HG03066 (cell line): ENCODE measurements around the gene LRRC1.
"Not testable (repeated sequence)": the region's sequence is repeated elsewhere in the genome, so short reads cannot be mapped to it uniquely, and the experiment has no call there.

Experiments used
- ATAC-seq: cut with Tn5 transposase; IDR thresholded peaks from one replicate; pipeline ENCODE4 v1.9.1; 2021; ENCODE audit warnings: low read depth; ENCODE audit not compliant: unreplicated experiment

LRRC1 gene

DNA sequence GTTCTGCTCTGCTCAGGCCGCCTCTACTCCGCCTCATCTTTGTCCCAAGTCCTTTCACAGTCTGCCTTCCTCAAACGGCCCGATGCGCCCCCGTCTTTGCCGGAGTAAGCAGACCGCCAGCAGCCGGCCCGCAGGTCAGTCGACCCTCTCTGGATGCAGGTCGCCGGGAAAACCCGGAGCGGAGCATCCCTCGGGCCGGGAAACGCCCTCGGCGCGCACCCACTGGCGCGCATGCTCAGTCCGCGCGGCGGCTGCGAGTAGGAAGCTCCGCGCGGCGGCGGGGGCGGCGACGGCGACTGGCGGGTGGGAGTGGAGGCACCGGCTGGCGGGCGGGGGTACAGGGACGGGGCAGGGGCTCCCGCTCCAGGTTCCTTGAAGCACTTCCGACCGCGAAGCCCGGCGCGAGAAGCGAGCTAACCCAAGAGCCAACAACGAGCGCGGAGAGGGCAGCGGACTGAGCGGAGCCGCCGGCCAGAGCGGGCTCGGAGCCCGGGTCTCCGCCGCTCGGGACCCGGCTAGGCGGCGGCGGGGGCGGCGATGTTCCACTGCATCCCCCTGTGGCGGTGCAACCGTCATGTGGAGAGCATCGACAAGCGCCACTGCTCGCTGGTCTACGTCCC lies at the start of gene LRRC1:
LRRC1 (plus strand) TSS at position 286 of the 620 bp plus-strand sequence; CDS start at position 538, 252 bp downstream.
- peak; percentile 76 for ATAC-seq

DNA sequence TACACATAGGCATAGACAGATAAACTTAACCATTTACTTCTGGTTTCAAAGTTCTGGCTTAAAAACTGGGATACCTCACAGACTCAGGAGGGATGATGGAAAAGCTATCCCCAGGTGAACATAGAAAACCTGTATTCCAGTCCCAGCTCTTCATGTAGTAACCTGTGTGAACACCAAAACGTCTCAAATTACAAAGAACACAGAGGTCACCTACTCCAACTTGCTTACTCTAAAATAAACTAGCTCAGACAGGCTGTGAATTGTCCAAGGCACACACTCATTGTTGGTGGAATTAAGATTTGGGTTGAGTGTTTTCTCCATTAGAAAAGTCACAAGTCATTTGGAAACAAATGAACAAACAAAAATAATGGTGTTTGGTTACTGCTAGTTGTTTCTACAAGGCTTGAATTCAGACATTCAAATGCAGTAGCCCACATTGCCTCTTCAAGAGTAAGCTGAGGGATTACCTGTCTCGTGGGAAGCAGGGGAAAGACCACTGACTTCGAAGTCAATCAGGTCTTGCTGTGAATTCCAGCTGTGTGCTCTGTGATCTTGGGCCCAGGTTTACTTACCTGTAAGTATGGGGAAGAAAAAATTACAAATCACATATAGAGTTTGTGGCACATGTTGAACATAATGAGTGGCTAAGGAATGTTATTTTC lies 48.2 kb upstream of the LRRC1 start:
- ATAC-seq: no peak

DNA sequence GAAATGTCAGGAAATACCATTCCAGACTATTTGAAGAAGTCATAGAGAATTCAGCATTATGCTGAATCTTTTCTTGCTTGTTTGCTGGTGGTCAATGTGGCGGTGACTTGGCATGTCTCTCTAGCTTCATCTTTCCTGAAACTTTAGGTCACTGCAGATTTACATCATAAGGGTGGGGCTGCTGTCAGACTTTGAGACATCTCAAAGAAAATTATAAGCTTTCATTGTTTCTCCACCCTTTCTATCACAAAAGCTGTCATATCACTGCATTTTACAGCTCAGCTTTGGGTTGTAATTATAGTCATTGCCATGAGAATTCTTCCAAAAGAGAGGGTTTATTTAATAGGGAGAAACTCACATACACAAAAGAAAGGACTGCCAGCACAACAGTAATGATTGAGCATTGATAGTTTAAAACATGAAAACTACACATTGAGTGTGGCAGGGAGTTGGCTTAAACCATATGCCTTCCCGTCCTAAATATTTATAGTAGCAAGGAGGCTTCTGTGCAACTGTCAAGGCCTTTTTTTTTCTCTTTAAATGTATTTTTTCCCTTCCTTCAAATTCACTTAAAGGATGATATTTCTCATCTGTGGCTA lies 44.7 kb upstream of the LRRC1 start:
- ATAC-seq: no peak

DNA sequence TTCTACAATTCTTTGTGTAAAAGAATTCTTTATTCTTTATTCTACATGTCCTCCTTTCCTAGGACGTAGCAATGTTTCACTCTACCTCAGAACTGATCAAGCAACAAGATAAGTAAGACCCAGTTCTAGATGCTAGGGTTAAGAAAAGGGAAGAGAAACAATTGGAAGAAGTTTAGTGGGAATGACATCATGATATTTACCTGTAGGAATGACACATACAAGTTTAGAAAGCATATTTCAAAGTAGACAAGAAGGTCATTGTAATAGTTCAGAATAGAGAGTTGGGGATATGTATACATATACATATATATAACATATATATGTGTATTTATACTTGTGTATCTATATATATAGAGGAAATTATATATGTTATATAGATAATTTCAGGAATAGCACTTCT lies 43.4 kb upstream of the LRRC1 start:
- no peak for ATAC-seq

DNA sequence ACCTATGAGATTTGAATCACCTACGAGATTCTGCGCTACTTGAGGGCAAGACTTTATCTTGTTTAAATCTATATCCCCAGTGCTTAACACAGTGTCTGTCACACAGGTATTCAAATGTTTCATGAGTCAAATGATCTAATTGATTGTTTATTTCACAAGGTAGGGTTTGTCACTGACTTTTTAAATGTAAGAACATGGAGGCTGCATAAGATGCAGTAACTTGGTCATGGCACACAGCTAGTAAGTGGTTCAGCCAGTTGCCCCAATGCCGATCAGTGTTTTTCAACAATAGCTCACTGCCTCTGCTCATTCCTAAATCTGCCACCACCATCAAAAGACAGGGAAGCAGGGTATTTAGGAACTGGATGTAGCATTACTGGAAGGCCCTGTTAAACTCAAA lies 42.4 kb upstream of the LRRC1 start:
- no peak for ATAC-seq

DNA sequence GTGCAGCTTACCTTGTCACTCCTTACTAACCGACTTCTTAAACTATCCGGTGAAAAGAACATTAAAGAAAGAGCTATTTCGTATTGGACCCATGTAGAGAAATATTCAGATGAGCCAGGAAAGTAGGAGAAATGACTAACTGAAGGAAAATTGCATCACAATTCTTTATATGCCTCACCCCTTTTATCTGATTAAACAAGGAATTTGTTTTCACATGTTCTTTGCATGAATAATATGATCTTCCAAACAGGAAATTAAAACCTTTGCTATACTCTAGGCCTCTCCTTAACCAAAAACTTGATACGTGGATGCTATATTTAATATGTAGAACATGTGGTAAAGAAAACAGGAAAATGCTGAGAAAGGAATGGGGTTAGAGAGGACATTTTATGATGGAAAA lies 41.9 kb upstream of the LRRC1 start:
- no peak for ATAC-seq

DNA sequence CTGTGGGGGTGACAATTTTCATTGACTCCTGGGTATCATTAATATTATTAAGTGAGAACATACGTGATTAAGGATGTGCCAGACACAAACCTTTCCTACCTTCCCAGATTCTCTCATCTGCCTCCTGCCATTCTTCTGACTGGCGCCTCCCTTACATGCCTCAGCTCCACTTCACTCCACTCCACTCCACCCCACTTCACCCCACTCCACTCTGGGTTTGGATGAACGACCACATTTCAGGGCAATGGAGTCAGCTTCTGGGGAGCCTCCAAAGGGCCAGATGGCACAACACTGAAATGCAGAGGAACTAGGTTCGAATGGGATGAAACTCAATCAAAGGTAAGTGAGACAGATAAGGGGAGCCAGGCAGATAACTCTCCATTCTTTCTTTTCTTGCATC lies 40.5 kb upstream of the LRRC1 start:
- no peak for ATAC-seq

DNA sequence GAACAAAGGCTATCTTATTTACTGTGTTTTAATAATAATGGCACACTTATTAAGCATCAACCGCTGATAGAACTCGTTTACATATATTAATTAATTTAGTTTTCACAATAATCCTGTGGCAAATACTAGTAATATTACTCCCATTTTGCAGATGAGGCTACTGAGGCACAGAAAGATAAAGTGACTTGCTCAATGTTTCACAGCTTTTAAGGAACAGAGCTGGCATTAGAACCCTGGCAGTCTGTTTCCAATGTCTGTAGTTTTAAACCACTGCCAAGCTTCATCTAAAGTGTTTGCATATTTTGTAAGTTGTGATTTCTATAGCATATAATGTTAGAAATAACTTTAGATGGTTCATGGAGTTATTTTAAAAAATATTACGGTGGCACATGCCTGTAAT lies 38.4 kb upstream of the LRRC1 start:
- no peak for ATAC-seq

DNA sequence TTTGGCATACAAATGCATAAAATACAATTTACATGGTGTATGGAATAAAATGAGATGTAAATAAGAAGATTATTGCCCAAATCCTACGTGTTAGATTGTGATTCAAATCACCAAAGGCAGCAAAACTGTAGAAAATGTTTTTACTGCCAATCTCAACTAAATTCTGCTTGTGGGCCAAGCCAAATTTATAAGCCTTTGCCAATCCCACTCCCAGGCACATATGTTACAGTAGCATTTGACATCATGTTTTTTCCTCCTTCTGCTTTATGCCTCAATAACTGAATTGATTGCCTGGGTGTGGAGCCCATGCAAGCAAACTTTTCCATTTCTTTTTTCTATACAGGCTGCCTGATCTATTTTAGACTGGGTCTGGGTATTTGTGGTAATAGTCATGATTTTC lies 36.3 kb upstream of the LRRC1 start:
- no peak for ATAC-seq

DNA sequence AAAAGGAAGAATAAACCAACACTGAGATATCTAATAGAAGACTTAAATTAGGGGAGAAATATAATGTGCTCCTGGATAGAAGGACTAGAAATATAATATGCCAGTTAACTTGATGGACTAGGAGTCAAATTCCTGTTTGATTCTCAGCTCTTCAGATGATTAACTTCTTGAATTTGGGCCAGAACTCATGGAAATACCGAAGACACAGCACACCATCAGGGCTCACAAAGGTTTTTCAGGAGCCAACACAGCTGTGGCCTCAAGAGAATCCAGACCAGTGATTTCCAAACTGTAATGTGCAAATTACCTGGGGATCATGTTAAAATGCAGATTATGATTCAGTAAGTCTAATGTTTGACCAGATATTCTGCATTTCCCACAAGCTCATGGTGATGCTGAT lies 33.8 kb upstream of the LRRC1 start:
- no peak for ATAC-seq

DNA sequence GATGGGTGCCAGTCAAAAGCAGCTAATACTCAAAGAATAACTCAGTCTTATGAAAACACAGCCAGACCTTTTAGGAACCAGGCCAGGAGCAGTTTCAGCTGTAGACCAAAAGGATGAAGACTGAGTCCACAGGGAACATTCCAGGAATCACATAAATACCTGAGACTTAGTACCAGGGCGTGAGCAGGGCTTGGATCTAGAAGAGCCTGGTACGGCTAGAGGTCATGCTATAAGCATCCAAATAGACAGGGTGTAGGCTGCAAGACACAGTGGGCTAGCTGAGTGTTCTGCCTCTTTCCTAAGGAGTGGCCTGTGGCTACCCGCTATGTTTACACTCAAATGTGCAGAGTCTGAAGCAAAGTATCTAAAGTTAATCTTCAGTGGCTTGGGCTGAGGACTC lies 29.5 kb upstream of the LRRC1 start:
- ATAC-seq: no peak

DNA sequence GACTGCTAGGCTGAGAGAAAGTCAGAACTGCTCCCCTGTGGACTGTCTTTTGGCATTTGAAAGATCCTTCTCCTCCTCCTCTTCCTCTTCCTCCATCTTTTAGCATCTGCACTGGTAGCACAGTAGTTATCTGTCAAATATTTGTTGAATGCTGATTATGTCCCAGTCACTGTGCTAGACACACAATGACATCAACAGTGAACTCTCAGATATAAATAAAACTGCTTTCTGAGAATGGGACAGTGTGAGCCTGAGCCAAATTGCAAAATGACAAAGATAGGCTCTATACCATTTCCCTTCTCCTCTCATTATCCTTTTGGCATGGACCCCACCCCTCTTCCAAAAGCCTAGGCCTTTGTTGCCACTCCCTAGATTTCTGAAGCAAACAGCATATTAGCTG lies 27.9 kb upstream of the LRRC1 start:
- ATAC-seq: no peak

DNA sequence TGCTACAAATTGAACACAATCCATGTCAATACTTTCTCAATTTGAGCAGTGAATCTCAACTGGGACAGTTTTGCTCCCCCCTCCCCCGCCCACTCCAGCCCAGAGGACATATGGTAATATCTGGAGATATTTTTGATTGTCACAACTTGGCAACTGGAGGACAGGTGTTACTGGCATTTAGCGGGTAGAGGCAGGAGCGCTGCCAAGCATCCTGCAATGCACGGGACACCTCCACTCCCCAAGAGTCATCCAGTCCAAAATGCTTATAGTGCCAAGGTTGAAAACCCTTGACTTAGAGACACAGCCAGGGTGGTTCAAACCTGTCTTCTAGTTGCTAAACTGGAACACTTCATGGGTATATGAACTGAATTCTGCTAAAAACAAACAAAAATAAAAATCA lies 26.9 kb upstream of the LRRC1 start:
- no peak for ATAC-seq

DNA sequence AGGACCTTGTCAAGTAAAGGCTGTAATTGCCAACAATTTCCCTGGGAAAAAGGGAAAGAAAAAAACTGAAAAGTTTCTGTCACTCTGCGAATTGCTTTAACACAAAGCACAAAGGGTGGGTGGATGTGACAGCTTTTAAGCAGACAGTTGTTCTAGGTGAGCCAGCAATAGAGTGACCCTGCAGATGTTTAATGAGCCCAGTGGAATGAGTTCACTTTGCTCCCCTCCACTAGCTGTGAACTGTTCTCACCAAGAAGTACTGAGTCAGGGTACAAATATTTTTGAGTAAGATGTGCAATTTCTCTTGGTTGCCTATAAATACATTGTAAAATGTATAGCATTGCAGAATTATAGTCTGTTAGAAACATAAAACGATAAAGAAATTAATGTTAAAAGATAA lies 26.2 kb upstream of the LRRC1 start:
- ATAC-seq: no peak

DNA sequence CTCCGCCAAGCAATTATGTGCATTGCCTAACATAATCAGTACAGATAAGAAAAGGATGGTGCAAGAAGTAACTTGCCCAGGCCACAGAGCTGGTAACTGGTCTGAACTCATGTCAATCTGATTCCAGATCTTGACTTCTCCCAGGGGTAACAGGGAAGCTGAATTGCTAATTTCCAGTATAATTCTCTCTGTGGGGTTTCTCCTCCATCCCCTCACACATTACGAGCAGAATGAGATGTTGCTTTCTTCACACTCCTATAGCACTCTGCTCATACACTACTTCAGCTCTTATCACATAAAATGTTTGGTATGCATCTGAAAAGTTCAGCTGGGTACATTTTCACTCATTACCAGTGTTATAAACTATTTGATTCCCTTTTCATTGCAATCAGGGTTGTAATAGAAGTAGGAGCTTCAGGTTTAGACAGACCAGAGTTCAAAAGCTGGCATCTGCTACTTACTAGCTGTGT lies 24.0 kb upstream of the LRRC1 start:
- no peak for ATAC-seq

DNA sequence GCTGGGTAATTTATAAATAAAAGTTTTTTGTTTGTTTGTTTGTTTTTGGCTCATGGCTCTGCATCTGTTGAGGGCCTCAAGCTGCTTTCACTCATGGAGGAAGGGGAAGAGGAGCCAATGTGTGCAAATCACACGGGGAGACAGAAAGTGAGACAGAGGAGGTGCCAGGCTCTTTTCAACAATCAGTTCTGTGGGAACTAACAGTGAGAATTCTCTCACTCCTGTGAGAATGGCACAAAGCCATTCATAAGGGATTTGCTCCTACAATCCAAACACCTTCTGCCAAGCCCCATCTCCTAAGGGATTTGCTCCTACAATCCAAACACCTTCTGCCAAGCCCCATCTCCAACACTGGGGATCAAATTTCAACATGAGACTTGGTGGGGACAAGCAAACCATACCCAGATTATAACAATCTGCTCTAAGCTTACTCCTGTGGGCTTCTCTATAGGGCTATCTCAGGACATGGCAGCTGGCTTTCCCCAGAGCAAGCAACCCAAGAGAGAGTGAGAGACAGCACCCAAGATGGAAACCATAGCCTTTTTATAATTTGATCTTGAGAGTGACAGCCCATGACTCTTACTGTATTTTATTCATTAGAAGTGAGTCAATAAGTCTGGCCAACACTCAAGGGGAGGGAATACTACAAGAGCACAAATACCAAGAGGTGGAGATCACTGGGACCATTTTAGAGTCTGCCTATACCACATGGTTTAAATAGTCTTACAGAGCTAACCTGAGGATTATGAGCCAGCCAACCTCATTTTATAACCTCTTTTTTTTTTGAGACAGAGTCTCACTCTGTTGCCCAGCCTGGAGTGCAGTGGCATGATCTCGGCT lies 22.8 kb upstream of the LRRC1 start:
- no peak for ATAC-seq

DNA sequence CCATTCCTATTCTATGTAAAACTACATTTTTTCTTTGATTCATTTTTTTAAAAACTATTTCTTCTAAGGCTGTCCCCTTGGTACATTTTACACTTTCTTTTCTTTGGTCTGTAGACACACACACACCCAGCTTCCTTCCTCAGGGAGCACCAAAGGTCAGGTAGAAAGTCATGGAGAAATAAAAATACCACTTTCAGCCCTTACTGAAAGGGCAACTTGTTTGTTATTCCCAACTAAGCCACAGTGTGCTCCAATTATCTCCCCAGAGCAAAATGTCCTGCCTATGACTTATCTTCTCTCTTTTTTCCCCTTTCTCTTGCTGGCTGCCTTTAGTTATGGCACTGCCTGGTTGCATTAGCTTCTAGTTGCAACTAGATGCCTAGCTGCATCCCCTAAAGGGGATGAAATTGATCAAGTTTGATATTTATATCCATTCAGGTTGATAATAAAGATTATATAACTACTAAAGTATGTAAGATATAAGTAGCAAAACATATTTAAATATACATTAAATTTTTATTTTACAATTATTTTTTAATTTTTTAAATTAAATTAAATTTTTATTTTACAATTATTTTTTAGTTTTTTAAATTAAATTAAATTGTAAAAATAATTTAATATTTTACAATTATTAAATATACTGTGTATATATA lies 21.6 kb upstream of the LRRC1 start:
- ATAC-seq: no peak

DNA sequence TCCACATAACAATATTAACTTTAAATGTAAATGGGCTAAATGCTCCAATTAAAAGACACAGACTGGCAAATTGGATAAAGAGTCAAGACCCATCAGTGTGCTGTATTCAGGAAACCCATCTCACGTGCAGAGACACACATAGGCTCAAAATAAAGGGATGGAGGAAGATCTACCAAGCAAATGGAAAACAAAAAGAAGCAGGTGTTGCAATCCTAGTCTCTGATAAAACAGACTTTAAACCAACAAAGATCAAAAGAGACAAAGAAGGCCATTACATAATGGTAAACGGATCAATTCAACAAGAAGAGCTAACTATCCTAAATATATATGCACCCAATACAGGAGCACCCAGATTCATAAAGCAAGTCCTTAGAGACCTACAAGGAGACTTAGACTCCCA lies 18.7 kb upstream of the LRRC1 start:
- not testable (repeated sequence) for ATAC-seq

DNA sequence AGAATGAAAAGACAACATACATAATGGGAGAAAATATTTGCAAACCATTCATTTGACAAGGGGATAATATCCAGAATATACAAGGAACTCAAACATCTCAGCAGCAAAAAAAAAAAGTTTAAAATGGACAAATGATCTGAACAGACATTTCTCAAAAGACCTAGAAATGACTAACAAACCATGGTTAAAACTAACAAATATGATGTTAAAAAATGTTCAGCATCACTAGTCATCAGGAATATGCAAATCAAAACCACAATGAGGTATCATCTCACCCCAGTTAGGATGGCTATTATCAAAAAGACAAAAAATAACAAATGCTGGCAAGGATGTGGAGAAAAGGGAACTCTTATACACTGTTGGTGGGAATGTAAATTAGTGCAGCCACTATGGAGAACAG lies 9.8 kb upstream of the LRRC1 start:
- not testable (repeated sequence) for ATAC-seq

DNA sequence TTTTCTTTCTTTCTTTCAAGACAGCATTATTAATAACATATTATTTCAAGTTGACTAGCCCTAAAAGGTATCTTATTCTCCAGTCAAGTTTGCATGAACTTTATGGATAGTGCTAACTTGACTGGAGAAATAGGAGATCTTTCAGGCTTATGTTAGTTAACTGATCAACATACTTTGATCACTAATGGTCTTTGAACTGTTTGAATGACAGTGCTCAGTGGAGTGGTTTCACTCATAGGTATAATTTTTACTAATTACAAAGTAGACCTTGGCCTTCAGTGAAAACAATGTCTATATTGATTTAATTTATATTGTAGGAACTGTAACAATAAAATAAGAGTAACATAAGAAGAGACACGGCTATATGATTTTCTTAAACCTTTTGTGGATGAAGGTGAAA lies 8.0 kb upstream of the LRRC1 start:
- ATAC-seq: no peak

DNA sequence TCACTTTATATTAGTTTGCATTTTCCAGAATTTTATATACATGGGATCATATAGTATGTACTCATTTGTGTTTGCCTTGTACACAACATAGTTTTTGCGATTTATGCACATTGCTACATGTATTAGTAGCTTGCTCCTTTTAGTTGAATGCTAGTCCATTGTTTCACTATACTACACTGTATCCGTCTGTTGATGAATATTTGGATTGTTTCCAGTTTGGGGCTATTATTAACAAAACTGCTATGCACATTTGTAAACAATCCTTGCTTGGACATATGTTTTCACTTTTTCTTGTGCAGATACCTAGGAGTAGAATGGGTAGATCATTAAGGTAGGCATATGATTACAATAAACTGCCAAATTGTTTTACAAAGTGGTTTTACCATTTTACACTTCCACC lies 3.9 kb upstream of the LRRC1 start:
- no peak for ATAC-seq
